Gastroesophageal sphincter (tissue), 3 donors: ENCODE results near the gene EPB41L4B.

Source experiments
- EP300 ChIP-seq: sonication (generic); formaldehyde crosslinking; IDR thresholded peaks from one replicate; pipeline ENCODE4 v1.6.1; 2017; ENCODE audit warnings: antibody characterized with exemption, mild to moderate bottlenecking
- POLR2A ChIP-seq, 2 donors: fragments of 450-650 bp; IDR thresholded peaks; one replicate each; pipeline ENCODE4 v1.6.1; 2017; ENCODE audit warnings: antibody characterized with exemption in 2 of 2, mild to moderate bottlenecking in 2 of 2, moderate library complexity in 1 of 2
- POLR2AphosphoS5 ChIP-seq: sonication (generic); formaldehyde crosslinking; IDR thresholded peaks from one replicate; pipeline ENCODE4 v1.6.1; 2017; ENCODE audit warnings: antibody characterized with exemption
- TF ChIP-seq, protein P1 (sequence below), 4 experiments: fragments of 200-600 bp in 2 of 4; fragments of 450-650 bp in 2 of 4; sonication (generic) in 1 of 4; IDR thresholded peaks; one replicate each; pipeline ENCODE4 v1.5.1; 2017 to 2019; ENCODE audit warnings: antibody characterized with exemption in 4 of 4, mild to moderate bottlenecking in 2 of 4, moderate library complexity in 2 of 4

DNA sequence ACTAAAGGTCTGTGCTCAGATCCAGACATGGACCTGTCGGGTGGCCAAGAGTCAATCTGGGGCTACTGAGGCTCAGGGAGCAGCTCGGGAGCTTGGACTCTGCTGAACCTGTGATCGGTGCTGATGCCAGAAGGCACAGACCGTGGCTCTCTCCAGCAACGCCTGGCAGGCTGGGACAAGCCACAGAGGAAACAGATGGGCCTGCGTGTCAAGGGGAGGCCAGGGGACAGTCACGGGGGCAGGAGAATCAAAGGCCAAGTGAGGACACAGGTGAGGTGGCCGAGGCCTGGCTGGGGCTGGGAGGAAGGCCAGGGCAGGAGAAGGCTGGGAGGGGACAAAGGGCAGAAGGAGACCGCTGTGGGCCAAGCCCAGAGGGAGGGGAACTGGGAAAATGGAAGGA lies 43.4 kb downstream of the EPB41L4B start:
- TF ChIP-seq, protein P1, sequence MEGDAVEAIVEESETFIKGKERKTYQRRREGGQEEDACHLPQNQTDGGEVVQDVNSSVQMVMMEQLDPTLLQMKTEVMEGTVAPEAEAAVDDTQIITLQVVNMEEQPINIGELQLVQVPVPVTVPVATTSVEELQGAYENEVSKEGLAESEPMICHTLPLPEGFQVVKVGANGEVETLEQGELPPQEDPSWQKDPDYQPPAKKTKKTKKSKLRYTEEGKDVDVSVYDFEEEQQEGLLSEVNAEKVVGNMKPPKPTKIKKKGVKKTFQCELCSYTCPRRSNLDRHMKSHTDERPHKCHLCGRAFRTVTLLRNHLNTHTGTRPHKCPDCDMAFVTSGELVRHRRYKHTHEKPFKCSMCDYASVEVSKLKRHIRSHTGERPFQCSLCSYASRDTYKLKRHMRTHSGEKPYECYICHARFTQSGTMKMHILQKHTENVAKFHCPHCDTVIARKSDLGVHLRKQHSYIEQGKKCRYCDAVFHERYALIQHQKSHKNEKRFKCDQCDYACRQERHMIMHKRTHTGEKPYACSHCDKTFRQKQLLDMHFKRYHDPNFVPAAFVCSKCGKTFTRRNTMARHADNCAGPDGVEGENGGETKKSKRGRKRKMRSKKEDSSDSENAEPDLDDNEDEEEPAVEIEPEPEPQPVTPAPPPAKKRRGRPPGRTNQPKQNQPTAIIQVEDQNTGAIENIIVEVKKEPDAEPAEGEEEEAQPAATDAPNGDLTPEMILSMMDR (IDR thresholded peaks at IDR 0.05), result no peak
- TF ChIP-seq EP300 (no peak), POLR2A (IDR thresholded peaks at IDR 0.05) (no peak), POLR2AphosphoS5 (no peak)
